NCI-H1105 treated with DMSO at 0.1 percent for 48 hours (cell line): ENCODE results near the gene NSMF.
A peak's percentile ranks its signal among the peaks of the same experiment; 100 is the strongest.

ENCODE experiments used
- DNase-seq: peaks from one replicate; lab custom pipeline; 2025; lab: John Stamatoyannopoulos, UW

The NSMF gene

GRCh38 chr9:137492464-137493363 lies 33.6 kb upstream of the NSMF start:
- DNase-seq, result no peak

- no peak for DNase-seq
Measured at GRCh38 chr9:137491735-137492432, 32.8 kb upstream of the NSMF start.

DNA sequence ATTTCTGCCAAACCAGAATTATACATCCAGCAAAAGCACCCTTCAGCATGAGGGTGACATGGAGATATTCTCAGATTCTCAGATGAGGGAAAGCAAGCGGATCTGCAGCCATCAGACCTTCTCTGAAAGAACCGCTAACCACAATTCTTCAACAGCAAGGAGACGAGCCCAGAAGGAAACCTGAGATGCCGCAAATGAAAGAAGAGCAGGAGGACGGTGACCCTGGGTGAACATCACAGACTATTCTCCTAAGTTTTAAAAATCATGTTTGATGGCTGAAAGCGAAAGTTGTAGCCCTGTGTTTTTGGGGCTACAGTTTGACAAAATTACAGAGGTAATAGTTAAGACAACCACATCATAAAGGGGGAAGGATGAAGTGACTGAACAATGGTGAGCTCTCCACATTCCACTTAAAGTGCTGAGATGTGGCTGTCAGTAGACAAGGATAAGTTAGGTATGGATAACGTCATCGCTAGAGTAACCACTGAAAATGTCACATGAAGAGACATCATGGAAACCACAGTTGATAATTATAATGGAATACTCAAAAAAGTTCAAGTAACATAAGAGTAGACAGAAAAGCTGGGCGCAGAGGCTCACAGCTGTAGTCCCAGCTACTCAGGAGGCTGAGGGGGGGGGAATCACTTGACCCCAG lies 31.5 kb upstream of the NSMF start:
- DNase-seq, result no peak

DNA sequence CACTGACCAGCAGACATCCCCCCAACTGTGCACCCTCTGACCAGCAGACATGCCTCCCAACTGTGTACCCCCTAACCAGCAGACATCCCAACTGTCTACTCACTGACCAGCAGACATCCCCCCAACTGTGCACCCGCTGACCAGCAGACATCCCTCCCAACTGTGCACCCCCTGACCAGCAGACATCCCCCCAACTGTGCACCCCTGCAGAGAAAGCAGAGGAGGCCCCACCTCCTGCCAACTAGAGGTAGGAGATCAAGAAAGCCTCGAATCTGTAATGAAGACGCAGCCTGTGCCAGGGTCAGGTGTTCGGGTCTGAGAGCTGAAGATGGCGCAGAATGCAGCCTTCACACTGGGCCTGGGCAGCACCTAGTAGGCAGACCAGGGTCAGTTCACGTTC lies 29.8 kb upstream of the NSMF start:
- no peak for DNase-seq

DNA sequence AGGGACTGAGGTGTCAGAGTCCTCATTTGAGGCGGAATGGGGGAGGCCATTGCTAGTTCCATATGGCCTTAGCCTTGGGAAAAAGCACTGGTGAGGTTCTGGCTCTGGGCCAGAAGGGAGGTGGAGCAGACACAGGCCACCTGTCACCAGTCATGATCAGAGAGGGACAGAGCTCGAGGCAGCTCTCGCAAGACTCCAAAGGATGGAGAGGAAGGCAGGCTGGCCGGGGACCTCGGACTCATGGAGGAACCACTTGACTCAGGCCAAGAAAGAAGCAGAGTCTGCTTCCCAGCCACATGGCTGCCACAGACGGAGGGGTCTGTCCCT lies 29.2 kb upstream of the NSMF start:
- DNase-seq, result peak; percentile 52

GRCh38 chr9:137487454-137488326 lies 28.6 kb upstream of the NSMF start:
- DNase-seq, result peak; percentile 64

DNA sequence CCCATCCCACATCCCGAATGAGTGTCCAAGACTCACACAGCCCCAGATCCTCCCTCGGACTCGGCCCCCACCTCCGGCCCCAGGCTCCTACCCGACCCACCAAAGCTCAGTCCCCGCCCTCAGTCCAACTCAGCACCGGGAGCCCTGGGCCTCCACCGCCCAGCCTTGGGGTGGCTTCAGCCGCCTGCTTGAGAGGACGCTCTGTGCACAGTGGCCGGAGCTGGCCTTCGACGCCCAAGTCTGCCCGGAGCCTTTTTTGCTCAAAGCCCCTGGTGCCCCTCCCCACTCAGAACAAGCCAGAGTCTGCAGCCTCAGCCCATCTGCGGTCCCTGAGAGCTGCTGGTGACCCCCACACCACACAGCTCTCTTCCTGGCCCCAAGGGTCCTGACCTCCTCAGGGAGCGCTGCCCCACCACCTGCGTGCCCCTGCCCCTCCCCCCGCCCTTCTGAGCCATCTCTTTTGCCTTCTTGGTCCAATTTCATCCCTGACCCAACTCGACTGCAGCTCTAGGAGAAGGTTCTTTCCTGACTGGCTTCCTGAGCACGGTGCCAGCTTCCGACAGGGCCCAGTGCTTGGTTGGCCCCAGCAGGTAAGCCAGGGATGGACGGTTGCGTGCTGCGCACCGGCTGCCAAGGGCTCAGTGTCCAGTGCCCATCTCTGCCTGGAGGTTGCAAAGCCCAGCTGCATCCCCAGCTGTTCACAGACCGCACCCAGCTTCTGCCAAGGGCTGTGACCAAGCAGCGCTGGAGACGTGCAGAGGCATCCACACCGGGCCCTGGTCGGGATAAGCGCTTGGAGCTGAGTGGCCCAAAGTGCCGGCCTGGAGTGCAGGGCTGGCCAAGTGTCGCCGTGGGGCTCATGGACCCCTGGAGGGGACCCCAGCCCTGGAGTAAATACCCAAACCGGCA lies 27.7 kb upstream of the NSMF start:
- DNase-seq, result no peak

DNA sequence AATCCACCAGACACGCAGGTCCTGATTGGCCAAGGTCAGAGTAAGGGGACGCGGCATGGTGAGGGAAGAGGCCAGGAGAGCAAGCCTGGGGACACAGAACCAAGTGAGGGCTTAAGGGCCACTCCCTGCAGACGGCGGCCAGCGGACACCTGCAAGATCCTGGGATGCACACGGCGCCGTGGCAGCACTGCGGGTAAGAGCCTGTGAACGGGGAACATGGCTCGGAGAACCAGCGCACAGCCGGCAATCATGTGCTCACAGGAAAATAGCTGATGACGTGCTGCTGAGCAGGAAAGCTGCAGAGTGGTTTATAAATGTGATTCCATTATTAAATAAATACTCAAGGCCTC lies 27.0 kb upstream of the NSMF start:
- DNase-seq, result no peak

DNA sequence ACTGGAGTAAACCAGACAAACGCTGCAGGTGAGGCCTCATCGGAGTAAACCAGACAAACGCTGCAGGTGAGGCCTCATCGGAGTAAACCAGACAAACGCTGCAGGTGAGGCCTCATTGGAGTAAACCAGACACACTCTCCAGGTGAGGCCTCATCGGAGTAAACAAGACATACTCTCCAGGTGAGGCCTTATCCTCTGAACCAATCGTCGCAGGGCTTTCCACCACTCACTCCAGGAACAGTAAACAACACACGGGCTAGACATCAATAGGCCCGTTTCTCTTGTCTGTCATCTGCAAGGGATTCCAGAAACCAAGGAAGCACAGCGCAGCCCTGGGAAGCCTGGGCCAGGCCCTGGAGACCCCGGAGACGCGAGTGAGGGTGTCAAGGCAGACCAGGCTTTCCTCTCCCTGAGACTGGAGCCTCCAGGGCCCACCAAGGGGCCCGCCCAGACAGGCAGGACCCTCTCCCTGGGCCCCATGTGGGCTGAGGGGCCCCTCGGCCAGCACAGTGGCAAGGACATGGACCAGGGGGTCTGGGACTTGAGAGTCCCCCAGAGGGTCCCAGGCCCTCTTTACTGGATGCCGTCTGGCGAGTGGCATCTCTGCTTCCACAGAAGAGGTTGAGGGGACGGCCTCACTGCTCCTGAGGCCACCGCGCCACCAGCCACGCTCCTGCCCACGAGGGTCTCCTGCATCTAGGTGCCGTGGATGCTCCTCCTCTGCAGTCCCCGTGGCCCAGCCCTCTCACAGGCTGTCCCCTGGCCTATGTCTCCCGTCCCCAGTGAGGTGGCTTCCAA lies 26.4 kb upstream of the NSMF start:
- no peak for DNase-seq

DNA sequence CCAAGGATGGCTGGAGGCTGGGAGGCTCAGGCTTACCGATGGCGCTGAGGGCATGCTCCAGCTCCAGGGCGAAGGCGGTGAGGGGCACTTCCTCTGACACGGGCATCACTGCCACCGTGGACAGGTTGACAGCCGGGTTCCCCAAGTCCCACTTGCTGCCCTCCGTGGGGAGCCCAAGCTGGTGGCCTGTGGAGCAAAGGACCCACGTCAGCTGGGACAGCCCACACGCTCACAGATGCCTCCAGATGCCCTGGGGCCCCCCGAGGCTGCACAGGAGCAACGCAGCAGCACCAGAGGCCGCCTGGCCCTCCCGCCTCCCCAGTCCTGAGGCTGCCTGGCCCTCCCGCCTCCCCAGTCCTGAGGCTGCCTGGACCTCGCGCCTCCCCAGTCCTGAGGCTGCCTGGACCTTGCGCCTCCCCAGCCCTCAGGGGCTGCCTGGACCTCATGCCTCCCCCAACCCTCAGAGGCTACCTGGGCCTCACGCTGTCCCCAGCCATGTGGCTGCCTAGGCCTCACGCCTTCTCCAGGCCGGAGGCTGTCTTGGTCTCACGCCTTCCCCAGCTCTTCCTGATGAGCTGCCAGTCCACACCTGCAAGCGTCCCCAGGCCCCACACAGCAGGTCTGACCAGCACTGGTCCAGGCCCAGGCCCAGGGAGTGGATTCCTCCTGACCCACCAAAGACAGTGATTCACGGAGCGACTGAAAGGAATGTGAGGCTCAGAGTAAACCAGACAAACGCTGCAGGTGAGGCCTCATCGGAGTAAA lies 25.6 kb upstream of the NSMF start:
- DNase-seq, result no peak

GRCh38 chr9:137482094-137482781 lies 23.1 kb upstream of the NSMF start:
- DNase-seq, result no peak

- no peak for DNase-seq
Measured at GRCh38 chr9:137480686-137481683, 21.9 kb upstream of the NSMF start.

- DNase-seq, result no peak
Measured at GRCh38 chr9:137479892-137480685, 21.0 kb upstream of the NSMF start.

DNA sequence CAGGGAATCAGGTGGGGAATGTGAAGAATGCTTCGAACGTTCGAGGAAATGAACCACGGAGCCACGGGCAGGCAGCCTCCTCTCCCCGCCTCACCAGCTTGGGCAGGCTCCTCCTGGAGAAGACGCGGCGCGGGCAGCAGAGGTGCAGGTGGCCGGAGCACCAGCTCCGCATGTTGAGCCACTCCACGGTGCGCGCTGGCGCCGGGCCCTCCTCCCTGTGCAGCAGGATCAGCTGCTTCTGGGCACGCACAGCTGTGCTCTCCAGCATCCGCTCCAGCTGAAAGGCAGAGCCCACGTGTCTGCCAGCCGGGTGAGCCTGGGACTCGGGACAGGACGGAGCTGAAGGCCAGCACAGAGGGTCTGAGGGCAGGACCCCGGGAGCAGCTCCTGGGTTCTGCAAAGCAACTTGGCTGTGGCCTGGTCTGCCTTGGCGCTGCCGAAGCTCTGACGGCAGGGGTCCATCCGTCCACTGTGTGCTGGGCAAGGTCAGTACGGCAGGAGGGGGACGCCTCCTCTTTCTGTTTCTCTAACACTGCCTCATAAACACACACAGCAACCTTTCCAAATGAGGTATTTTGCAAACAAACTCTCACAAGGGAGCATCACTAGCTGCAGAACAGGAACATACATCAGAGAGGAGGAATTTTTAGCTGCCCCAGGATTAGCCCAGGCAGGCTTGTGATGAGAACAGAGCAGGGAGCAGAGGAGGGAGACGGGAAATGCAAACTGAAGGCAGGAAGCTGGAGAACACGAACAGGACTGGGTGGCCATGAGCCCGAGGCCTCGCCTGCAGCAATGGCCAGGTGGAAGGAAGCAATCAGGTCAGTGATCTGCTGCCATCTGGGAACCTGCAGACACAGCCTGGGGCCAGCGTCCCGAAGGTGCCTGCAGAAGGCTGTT lies 20.1 kb upstream of the NSMF start:
- DNase-seq, result no peak

GRCh38 chr9:137478613-137478961 lies 19.5 kb upstream of the NSMF start:
- DNase-seq, result no peak
